Activated naive CD8-positive, alpha-beta T cell treated with anti-CD3 and anti-CD28 coated beads, Interleukin-2, amount 50 U/mL, for 24 hours (primary cell): Measurements from ENCODE around the gene LSM7.
A peak's percentile ranks its signal among the peaks of the same experiment; 100 is the strongest.

Experiments used
- ATAC-seq: fragments of 150-1000 bp; cut with Tn5 transposase; one replicate; pipeline ENCODE4 v1.10.0; 2021
- DNase-seq: peaks from one replicate; pipeline ENCODE4 v3.0.0; 2021
- H3K27ac Mint-ChIP-seq: one replicate; pipeline ENCODE4 v1.8.0; 2021; ENCODE audit warnings: mild to moderate bottlenecking, mixed read lengths
- H3K27me3 Mint-ChIP-seq: one replicate; pipeline ENCODE4 v1.8.0; 2021; ENCODE audit warnings: mixed read lengths
- H3K36me3 Mint-ChIP-seq: one replicate; pipeline ENCODE4 v1.8.0; 2021; ENCODE audit warnings: low read depth, mixed read lengths
- H3K4me1 Mint-ChIP-seq: one replicate; pipeline ENCODE4 v1.8.0; 2021; ENCODE audit warnings: mixed read lengths
- H3K4me3 Mint-ChIP-seq: one replicate; pipeline ENCODE4 v1.8.0; 2021; ENCODE audit warnings: mild to moderate bottlenecking, moderate library complexity, mixed read lengths
- H3K9me3 Mint-ChIP-seq: one replicate; pipeline ENCODE4 v1.8.0; 2021; ENCODE audit warnings: mixed read lengths

Gene LSM7

DNA sequence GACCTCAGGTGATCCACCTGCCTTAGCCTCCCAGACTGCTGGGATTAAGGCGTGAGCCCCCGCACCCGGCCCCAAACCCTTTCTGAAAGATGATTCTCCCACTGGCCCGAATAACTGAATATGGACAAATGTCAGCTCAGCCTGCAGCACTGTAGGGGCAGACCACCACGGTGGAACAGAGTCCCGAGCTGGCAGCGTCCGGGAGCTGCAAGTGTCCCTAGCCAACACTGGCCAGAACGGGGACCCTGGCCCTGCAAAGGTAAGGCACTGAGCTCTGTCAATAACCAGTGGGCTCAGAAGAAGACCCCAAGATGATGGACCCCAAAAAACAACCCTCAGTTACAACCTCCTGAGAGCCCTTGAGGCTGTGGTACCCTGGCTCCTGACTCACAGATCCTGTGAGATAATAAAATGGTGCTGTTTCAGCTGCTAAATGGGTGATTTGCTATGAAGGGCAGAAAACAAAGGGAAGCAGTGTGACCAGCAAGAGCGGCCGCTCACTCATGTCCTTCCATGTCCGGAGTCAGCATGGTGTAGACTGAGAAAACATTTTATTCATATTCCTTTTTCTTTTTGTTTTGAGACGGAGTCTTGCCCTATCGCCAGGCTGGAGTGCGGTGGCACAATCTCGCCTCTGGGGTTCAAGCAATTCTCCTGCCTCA, 1.6 kb downstream of the LSM7 start:
- Mint-ChIP-seq H3K27me3 (no peaks in the 10 kb centered on the region), H3K4me1 (peaks cover 64% of the 10 kb centered on the region), H3K4me3 (peak overlapping the region; percentile 99), H3K27ac (peak overlapping the region; percentile 99), H3K9me3 (no peaks in the 10 kb centered on the region), H3K36me3 (peaks cover 22% of the 10 kb centered on the region)
- ATAC-seq (no peak), DNase-seq (no peak)

DNA sequence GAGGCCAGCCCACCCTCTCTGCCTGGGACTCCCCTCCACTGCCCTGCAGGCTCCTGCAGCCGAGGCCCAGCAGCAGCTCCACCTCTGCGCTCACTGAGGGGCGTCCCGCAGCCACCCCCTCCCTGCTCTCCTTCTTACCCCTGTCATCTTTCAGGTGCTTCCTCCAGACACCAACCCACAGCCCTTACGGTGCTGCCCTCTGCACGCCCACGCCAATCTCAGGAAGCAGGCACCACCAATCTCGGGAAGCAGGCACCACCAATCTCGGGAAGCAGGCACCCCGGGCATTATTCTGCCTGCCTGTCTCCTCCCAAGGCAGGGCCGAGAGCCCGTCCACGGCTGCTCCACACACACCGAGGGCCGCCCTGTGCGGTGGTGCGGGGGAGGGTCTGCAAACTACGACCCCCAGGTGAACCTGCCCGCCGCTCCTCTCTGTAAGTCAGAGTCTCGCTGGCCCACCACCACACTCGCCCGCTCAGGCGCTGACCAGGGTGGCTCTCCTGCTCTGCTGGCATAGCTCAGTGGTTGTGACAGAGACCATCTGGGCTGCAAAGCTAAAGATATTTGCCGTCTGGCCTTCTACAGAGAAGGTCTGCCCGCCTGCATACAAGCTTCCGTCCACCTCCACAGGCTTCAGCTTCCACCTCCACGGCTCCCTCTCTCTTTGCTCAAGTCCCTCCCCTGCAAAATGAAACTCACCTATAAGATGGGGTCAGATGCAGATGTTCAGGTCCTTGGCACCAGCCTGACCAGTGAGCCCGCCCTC, 2.9 kb downstream of the LSM7 start:
- H3K27me3 Mint-ChIP-seq: no peaks in the 10 kb centered on the region
- H3K4me1 Mint-ChIP-seq: peaks cover 50% of the 10 kb centered on the region
- ATAC-seq (no peak), DNase-seq (no peak)
- H3K4me3 Mint-ChIP-seq: peak overlapping the region; percentile 57
- no peaks in the 10 kb centered on the region for H3K9me3 Mint-ChIP-seq
- H3K27ac Mint-ChIP-seq: peak overlapping the region; percentile 41
- H3K36me3 Mint-ChIP-seq: peaks cover 22% of the 10 kb centered on the region

DNA sequence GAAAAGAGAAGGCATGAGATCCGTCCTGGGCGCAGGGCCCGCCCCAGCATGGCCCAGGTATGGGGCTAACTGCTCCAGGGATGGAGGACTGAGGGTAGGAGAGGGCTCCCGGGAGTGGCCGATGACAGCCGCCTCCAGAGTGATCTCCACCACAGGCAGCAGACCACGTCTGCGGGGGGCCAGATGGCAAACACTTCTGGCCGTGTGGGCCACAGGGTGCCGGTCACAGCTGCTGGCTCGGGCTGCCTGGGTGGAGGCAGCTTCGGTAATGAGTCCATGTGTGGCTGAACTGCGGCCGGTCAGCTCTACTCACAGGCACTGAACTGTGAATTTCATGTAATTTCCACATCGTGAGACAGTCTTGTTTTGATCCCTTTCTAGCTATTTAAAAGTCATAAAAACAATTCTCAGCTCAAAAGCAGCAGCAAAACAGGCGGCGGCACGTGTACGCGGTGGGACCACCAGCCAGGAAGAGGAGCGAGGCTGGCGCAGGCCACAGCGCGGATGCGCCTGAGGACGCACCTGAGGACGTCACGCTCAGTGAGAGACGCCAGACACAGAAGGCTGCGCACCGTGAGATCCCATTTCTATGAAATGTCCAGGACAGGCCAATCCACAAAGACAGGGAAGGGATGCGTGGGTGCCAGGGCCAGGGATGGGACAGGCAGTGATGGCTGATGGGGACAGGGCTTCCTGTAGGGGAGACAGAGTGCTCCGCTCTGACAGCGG, 4.0 kb downstream of the LSM7 start:
- peak overlapping the region; percentile 24 for H3K4me3 Mint-ChIP-seq

DNA sequence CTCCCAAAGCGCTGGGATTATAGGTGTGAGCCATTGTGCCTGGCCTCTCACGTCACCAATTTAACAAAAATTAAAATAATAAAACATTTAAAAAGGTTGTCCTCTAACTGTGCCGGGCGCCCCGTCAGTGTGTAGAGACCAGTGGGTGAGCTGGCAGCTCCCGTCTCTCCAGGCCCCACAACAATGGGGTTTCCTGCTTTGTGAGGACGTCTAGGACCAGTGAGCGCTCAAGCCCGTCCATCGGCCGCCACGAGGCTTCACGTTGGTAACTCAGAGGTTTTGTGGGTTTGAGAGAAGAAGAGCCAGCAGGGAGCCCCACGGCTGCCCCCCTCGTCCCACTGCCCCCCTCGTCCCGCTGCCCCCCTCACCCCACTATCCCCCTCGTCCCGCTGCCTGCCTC, 4.7 kb downstream of the LSM7 start:
- H3K9me3 Mint-ChIP-seq: no peaks in the 10 kb centered on the region
- H3K27ac Mint-ChIP-seq: no peak overlapping the region
- no peak overlapping the region for H3K4me3 Mint-ChIP-seq
- H3K4me1 Mint-ChIP-seq: peaks cover 37% of the 10 kb centered on the region
- H3K36me3 Mint-ChIP-seq: peaks cover 22% of the 10 kb centered on the region
- ATAC-seq: no peak
- no peaks in the 10 kb centered on the region for H3K27me3 Mint-ChIP-seq
- DNase-seq: no peak

More for the DNA sequence above, 4.0 kb downstream of the LSM7 start:
- peaks cover 41% of the 10 kb centered on the region for H3K4me1 Mint-ChIP-seq
- ATAC-seq: no peak
- no peak overlapping the region for H3K27ac Mint-ChIP-seq
- H3K36me3 Mint-ChIP-seq: peaks cover 22% of the 10 kb centered on the region
- no peaks in the 10 kb centered on the region for H3K27me3 Mint-ChIP-seq
- no peak for DNase-seq
- no peaks in the 10 kb centered on the region for H3K9me3 Mint-ChIP-seq

DNA sequence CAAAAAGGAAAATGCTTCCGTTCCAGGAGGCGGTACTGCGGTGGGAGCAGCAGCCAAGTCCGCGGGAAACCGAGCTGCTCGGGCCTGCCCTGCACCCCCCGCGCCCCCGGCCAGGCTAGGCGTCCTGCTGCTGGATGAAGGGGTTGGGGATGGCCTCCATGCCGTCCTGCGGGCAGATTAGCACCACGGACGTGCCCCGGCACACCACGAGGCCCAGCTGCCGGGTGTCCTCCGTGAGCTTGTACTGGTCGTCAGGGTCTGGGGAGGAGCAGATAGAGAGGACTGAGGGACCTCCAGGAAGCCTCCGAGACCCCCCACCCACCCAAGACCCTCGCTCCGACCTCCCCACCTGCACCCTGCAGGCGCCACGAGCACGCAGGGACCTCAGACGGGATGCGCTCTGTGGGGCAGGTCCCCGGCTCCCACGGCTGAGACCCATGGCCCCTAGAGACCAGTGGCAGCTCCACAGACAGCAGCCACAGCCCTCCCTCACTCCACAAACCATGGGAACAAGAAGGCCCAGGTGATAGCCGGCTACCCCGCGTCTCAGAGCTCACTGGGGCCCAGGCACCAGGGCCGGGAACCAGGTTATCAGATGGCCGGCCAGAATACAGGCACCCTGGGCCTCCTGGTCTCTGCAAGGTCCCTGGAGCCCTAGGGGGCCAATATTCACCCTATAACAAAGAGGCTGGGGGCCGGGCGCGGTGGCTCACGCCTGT, 6.7 kb downstream of the LSM7 start:
- H3K9me3 Mint-ChIP-seq: no peaks in the 10 kb centered on the region
- no peak overlapping the region for H3K27ac Mint-ChIP-seq
- no peak overlapping the region for H3K4me3 Mint-ChIP-seq
- H3K27me3 Mint-ChIP-seq: no peaks in the 10 kb centered on the region
- ATAC-seq (no peak), DNase-seq (no peak)
- H3K36me3 Mint-ChIP-seq: peaks cover 9% of the 10 kb centered on the region
- H3K4me1 Mint-ChIP-seq: peaks cover 22% of the 10 kb centered on the region

DNA sequence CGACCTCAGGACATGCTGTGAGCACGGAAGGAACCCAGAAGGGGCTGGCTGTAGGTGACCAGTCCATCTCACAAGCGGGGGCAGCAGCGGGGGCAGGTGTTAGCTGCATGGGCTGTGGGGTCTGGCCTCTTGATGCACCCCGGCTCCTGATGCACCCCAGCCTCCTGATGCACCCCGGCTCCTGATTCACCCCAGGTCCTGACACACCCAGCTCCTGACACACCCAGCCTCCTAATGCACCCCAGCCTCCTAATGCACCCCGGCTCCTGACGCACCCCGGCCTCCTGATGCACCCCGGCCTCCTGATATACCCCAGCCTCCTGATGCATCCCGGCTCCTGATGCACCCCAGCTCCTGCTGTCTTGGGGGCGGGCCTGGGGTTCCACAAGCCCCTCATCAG, 7.4 kb downstream of the LSM7 start:
- no peak for ATAC-seq
- DNase-seq: no peak
- no peak overlapping the region for H3K4me3 Mint-ChIP-seq
- no peaks in the 10 kb centered on the region for H3K9me3 Mint-ChIP-seq
- H3K4me1 Mint-ChIP-seq: peaks cover 15% of the 10 kb centered on the region
- no peak overlapping the region for H3K27ac Mint-ChIP-seq
- peaks cover 6% of the 10 kb centered on the region for H3K36me3 Mint-ChIP-seq
- H3K27me3 Mint-ChIP-seq: no peaks in the 10 kb centered on the region

DNA sequence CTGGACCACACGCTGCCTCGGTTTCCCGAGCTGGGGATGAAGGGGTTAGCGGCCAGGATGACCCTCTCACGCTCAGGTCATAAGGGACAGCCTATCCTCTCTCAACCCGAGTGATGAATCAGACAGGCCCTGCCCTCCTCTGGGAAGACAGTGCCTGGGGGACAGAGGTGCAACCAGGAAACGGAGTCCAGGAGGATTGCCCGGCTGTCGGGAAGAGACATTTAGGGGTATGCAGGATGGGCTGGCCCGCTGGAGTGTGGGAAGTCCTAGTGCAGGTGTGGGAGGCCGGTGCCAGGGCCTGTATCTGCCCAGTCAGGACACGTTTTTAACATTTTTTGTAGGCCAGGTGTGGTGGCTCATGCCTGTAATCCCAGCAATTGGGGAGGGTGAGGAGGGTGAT, 8.3 kb downstream of the LSM7 start:
- peaks cover 7% of the 10 kb centered on the region for H3K9me3 Mint-ChIP-seq
- H3K27me3 Mint-ChIP-seq: peaks cover under 1% of the 10 kb centered on the region
- H3K4me3 Mint-ChIP-seq: no peak overlapping the region
- no peak overlapping the region for H3K27ac Mint-ChIP-seq
- no peaks in the 10 kb centered on the region for H3K36me3 Mint-ChIP-seq
- ATAC-seq: no peak
- DNase-seq: no peak
- peaks cover 6% of the 10 kb centered on the region for H3K4me1 Mint-ChIP-seq

DNA sequence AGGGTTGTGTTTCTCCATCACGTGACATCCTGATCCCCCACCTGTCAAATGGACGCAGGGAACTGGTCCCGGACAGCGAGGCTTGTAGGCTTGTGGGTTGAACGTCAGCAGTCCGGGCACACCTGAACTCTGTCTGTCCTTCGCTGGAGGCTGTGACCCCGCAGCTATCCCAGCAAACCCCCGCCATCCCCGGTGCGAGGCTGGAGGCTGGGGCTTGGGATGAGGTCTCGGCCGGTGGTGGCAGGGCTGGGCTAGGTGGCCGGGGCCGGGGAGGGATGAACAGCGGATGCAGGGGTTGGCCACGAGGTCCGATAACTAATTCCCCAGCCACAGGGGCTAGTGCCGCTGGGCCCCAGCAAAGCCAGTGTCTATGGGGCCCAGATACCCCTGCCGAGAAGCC, 8.8 kb downstream of the LSM7 start:
- no peak for DNase-seq
- Mint-ChIP-seq H3K4me3 (no peak overlapping the region), H3K27me3 (peaks cover 5% of the 10 kb centered on the region), H3K36me3 (no peaks in the 10 kb centered on the region), H3K4me1 (peaks cover 2% of the 10 kb centered on the region), H3K27ac (no peak overlapping the region), H3K9me3 (peaks cover 10% of the 10 kb centered on the region)
- ATAC-seq: no peak

DNA sequence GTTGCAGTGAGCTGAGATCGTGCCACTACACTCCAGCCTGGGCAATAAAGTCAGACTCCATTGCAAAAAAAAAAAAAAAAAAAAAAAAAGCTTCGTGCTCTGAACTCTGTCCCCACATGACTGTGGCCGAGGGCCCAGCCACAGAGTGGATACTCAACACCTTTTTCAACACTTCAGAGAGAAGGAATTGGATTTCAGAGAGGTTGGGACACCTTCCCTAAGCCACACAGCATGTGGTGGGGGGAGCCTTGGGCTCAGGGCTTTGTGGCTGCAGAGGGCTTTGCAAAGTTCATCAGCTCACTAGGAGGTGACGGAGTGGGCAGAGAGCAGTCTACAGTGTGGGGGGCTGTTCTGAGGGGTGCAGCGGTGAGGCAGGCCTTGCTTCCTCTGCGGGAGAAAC, 9.5 kb downstream of the LSM7 start:
- H3K9me3 Mint-ChIP-seq: peaks cover 10% of the 10 kb centered on the region
- no peak overlapping the region for H3K27ac Mint-ChIP-seq
- H3K4me3 Mint-ChIP-seq: no peak overlapping the region
- H3K4me1 Mint-ChIP-seq: no peaks in the 10 kb centered on the region
- no peaks in the 10 kb centered on the region for H3K36me3 Mint-ChIP-seq
- H3K27me3 Mint-ChIP-seq: peaks cover 10% of the 10 kb centered on the region
- DNase-seq (no peak), ATAC-seq (no peak)

DNA sequence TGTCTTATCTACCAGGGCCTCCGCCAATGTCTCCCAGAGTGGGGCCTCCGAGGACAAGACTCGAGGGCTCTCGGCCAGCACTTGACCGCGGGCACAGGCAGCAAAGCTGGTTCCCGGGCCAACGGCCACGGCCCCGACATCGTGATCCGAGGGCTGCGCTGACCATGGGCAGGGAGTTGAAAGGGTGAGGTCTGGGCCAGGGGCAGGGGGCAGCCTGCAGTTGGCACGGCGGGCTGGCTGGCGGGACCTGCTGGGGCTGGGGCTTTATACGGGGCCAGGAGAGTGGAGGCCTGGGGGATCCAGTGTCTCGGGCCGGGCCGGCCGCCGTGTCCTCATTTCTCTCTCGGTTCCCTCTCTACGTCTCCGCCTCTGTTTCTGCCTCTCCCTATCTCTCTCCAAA, 10.6 kb downstream of the LSM7 start:
- no peak for ATAC-seq
- H3K27ac Mint-ChIP-seq: no peak overlapping the region
- H3K36me3 Mint-ChIP-seq: no peaks in the 10 kb centered on the region
- H3K4me1 Mint-ChIP-seq: no peaks in the 10 kb centered on the region
- no peak for DNase-seq
- H3K27me3 Mint-ChIP-seq: peaks cover 21% of the 10 kb centered on the region
- H3K4me3 Mint-ChIP-seq: no peak overlapping the region
- H3K9me3 Mint-ChIP-seq: peaks cover 10% of the 10 kb centered on the region

DNA sequence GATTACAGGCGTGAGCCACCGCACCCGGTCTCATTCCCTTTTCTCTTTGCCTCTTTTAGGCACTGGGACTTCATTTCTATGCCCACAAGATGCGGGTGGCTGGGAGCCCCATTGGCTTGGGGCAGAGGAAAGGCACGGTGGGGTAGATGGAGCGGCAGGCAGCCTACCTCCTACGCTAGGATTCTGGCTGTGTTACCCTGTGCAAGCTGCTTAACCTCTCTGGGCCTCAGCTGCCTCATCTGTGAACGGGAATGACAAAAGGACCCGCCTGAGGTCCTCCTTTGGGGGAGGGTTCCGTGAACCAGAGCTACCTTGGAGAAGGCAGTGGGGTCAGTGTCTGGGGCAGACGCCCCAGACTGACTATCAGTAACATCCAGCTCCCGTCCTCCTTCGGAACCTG, 11.1 kb downstream of the LSM7 start:
- H3K27me3 Mint-ChIP-seq: peaks cover 22% of the 10 kb centered on the region
- H3K27ac Mint-ChIP-seq: no peak overlapping the region
- ATAC-seq (no peak), DNase-seq (no peak)
- no peaks in the 10 kb centered on the region for H3K36me3 Mint-ChIP-seq
- peaks cover 10% of the 10 kb centered on the region for H3K9me3 Mint-ChIP-seq
- H3K4me3 Mint-ChIP-seq: no peak overlapping the region
- H3K4me1 Mint-ChIP-seq: no peaks in the 10 kb centered on the region

DNA sequence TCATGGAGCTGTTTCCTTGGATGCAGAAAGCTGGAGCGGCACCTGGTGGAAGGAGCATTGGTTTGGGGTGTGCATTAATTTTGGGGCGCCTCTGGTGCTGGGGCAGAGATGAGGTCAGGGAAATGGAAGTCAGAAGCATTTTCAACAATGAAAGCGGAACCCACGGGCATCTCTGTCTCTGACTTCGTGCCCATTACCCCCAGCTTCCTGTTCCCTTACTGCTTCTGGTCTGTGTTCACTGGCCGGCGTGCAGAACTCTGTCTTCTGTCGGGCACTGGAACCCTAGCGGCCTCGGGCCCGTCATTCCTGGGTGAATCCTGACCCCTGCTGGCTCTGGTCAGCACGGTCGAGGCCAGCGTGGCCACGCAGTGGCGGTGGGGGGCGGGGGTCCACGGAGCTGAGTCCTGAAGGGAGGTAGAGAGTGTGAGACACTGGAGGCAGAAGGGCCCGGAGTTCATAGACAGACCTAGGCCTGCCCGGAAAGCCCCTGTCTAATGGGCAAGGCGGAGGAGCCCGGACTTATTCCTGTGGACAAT, 12.5 kb downstream of the LSM7 start:
- Mint-ChIP-seq H3K4me3 (no peak overlapping the region), H3K4me1 (no peaks in the 10 kb centered on the region), H3K9me3 (peaks cover 10% of the 10 kb centered on the region), H3K27me3 (peaks cover 25% of the 10 kb centered on the region), H3K27ac (no peak overlapping the region), H3K36me3 (no peaks in the 10 kb centered on the region)
- DNase-seq: no peak
- ATAC-seq: peak; percentile 39

DNA sequence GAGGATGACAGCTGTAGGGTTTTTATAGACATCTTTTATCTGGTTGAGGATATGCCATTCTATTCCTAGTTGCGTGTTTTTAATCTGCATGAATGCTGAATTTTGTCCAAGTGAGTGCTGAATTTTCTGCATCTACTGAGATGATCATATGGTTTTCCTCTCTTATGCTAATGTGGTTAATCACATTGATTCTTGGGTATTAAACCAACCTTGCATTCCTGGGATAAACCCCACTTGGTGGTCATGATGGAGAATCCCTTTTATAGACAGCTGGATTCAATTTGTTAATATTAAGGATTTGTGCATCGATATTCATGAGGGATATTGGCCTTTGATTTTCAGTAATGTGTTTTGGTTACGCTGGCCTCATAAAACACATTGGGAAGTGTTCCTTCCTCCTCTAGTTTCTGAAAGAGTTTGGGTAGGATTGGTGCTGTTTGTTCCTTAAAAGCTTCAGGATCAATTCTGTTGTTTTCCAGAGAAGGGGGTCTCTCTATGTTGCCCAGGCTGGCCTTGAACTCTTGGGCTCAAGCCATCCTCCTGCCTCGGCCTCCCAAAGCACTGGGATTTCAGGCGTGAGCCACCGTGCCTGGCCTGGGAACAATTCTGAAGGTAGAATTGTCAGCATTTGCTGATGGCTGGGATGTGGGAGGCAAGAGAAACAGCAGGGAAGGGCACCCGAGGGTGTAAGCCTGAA, 13.1 kb downstream of the LSM7 start:
- no peak for ATAC-seq
- Mint-ChIP-seq H3K27ac (no peak overlapping the region), H3K27me3 (peaks cover 28% of the 10 kb centered on the region)

More for the DNA sequence above, 13.1 kb downstream of the LSM7 start:
- DNase-seq: no peak
- peaks cover 10% of the 10 kb centered on the region for H3K9me3 Mint-ChIP-seq
- no peaks in the 10 kb centered on the region for H3K4me1 Mint-ChIP-seq
- H3K36me3 Mint-ChIP-seq: no peaks in the 10 kb centered on the region
- no peak overlapping the region for H3K4me3 Mint-ChIP-seq
